Brain pericyte (primary cell): Measurements from ENCODE around the gene JAK1.
"Not testable (repeated sequence)": the region's sequence is repeated elsewhere in the genome, so short reads cannot be mapped to it uniquely, and the experiment has no call there.

Experiments used
- DNase-seq: peaks from one replicate; pipeline ENCODE4 v3.0.0-alpha.2; 2012; ENCODE audit warnings: low read depth, low spot score

The JAK1 gene

GRCh38 chr1:64966158-64966971 lies at the start of gene JAK1:
Gene JAK1 (minus strand): TSS chr1:64966549. CDS start chr1:64886264, 80,285 bp downstream.
- DNase-seq: no peak

GRCh38 chr1:65014321-65014720 lies 48.0 kb upstream of the JAK1 start:
- DNase-seq: no peak

- no peak for DNase-seq
These were observed 45.6 kb upstream of the JAK1 start for GRCh38 chr1:65011983-65012382.

DNA sequence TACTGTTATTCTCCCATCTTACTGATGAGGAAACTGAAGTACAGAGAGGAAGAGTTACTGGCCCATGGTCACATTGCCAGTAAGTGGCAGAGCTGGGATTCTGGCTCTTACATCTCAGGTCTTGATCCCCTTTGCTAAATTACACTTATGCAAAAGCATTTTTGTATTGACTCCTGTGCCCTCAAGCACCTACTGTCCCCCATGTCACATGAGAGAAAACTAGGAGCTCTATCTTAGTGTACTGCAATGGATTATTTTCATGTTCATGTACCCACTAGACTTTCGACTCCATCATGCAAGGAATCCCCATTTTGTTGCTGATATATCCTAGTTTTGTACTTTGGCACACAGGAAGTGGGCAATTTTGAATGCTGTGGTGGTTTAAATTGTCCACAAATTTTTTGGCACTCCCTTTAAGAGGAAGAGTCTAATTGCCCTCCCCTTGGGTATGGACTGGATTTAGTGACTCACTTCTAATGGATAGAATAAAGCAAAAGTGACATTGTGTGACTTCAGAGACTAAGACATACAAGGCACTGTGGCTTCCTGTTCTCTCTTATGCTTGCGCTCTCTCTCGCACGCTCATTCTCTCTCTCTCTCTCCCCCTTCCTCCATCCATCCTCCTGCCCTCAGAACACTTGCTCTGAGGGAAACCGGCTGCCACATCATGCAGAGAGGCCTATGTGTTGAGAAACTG lies 43.5 kb upstream of the JAK1 start:
- no peak for DNase-seq

DNA sequence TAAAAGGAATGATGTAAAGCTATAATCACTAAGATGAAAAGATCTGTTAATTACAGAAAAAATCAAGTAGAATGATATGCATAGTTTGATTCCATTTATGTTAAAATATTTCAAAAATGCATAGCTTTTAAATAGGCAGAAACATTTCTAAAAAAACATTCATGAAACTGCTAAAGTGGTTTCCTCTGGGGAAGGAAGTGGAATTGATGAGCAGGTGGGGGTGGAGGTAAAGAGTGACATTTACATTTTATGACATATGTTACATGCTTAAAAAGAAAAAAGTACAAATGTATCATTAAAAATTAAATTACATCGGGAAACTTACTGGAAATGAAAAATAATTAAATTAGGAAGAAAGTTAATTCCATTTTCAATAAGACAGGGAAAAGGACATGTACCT lies 42.8 kb upstream of the JAK1 start:
- no peak for DNase-seq

DNA sequence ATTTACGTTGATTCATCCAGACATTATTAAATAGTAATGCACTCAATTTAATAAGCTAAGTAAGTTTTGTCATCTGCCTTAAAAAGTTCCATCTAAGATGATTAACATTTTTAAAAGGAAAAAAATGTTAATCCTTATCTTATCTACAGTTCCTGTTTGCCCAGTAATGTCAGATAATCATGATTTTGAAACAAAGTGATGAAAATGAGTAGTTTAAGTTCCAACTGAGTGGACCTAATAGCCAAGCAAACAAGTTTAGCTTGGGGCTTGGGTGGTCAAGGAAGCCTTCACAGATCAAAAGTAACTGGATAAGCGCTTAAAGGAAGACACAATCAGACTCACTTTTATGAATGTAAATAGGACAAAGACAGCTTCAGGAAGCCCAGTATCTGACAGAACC lies 40.5 kb upstream of the JAK1 start:
- no peak for DNase-seq

- DNase-seq: no peak
These were observed 36.9 kb upstream of the JAK1 start for GRCh38 chr1:65003316-65003664.

- DNase-seq: no peak
These were observed 36.4 kb upstream of the JAK1 start for GRCh38 chr1:65002508-65003315.

- DNase-seq: no peak
These were observed 35.8 kb upstream of the JAK1 start for GRCh38 chr1:65002156-65002507.

DNA sequence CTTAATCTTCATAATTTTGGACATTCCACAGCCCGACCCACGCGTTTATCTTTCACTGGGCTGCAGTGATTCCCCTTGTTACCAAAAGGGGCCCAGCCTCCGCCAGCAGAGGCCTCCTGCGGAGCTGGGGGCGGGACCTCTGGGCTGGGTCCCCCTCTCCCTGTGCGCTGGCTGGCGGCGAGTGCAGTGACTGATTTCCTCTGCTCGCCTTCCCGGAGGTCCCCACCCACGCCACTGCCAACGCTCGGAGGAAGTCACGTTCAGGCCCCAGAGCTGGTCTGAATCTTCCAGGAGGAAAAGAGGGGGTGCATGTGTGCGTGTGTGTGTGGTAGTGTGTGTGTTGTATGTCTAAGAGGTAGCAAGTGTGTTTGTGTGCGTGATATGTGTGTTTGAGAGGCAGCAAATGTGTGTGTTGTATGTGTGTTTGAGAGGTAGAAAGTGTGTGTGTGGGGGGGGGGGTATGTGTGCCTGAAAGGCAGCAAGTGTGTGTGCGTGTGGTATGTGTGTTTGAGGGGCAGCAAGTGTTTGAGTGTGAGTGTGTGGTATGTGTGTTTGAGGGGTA lies 35.0 kb upstream of the JAK1 start:
- no peak for DNase-seq

DNA sequence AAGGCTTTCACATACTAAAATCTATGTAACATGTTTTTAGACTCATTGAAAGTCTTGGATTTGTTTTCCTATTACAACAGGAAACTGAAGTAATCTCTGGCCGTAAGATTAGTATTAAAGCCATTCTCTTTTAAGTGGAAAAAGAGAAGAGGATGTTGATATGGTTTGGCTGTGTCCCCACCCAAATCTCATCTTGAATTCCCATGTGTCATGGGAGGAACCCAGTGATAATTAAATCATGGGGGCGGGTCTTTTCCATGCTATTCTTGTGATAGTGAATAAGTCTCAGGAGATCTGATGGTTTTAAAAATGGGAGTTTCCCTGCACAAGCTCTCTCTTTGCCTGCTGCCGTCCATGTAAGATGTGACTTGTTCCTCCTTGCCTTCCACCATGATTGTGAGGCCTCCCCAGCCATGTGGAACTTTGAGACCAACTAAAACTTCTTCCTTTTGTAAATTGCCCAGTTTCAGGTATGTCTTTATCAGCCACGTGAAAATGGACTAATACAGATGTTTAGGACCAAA lies 32.1 kb upstream of the JAK1 start:
- not testable (repeated sequence) for DNase-seq

GRCh38 chr1:64996541-64997257 lies 30.4 kb upstream of the JAK1 start:
- no peak for DNase-seq

DNA sequence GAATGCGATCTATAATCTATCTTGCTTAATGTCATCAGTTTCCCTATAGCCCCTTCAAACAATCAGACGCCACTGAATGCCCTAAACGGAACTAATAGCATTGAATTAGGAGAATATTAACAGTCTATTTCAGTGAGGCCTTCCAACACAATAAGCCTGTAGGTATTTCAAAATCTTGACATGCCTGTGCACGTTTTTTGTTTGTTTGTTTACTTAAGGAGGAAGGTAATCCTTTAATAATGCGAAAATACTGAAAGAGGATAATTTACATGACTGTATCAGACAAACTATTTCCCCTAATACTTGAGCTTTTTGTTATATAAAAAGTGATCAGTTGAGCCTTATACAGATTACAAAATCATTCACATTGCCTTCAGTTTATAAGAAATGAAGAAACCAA lies 29.0 kb upstream of the JAK1 start:
- DNase-seq: no peak

DNA sequence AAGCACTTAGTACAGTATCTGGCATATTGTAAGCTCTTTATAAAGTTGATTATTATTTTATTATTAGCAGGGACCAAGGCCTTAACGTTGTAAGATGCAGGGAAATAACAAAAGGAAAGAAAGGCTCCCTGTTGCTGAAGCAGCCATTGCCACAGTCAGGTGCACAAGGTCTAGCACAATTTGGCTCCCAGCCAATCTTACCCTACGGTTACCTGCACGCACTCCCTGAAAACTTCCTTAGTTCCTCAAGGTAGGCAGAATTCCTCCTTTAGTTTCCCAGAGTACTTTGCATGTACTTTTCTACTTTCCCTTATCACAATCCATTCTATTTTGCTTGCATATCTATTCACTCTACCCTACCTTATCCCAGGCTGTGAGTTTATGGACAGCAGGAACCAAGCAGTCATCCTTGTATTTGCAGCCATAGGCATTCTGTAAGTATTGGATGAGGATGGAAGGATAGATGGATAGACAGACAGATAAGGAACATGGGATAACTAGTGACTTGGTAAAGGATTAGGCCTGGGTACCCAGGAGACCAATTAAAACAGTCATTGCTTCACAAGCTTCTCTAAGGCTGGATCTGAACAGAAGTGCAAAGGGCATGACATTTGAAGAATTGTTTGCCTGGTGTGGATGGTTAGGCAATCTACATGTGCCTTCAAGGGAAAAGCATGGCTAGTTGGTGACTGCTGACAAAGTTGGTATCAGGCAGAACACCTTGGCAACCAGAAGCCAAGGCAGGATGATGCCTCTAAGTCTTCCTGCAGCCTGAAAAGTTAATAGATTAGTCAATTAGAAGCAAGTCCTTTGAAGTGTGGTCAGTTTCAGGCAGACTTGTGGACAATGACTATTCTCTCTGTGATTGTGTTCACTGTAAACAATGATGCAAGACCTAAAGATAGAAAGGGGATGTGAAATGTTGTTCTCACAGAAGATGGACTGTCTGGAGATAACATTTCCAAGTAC lies 20.8 kb upstream of the JAK1 start:
- DNase-seq: no peak

DNA sequence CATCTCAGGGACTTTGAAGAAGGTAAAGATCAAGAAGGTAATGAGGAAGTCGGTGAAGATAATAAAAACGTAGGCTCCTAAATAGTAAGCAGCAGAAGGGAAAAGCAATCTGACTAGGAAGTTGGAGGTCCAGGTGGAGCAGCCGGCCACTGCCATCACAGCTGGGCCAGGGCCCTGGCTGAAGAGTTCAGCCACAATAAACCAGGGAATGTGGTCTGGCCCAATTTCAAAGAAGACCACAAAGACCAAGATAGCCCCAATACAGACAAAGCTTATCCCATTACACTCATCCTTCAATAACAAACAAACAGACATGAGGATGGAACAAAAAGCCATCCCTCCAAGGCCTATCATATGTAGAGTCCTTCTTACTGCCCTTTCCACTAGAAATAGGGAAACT lies 18.4 kb upstream of the JAK1 start:
- DNase-seq: no peak

DNA sequence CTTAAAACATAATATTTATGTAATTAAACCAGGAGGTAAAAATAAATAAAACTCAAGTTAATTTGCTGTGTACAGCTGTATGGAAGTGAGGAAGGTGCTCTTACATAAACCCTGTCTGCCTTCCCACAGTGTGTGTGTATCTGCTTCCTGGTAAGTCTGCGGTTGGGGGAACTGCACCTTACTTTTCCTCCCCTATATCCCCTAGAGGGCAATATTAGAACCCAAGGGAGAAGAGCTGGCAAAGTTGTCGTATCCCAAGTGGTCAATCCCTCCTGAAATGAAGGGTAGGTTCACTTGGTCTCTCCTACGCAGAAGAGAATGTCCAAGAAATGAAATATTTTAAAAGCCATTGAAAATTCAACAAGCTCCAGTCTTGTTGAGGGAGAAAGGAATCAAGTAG lies 17.8 kb upstream of the JAK1 start:
- no peak for DNase-seq

DNA sequence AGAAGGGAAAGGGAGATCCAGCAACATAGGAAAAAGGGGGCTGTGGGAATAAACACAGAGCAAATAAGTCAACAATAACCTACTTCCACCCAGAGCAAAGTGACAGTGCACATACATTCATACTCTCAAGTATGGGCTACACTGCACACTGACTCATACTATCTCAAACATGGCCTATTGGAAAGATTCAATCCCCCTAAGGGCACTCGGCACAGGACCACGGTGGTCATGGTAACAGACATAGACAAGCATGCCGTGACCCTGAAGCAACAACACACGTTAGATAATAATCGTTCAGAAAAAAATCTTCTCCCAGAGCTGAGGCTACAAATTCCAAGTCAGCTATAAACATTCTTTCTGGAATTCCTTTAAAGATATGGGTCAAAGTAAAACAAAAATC lies 16.8 kb upstream of the JAK1 start:
- DNase-seq: no peak

DNA sequence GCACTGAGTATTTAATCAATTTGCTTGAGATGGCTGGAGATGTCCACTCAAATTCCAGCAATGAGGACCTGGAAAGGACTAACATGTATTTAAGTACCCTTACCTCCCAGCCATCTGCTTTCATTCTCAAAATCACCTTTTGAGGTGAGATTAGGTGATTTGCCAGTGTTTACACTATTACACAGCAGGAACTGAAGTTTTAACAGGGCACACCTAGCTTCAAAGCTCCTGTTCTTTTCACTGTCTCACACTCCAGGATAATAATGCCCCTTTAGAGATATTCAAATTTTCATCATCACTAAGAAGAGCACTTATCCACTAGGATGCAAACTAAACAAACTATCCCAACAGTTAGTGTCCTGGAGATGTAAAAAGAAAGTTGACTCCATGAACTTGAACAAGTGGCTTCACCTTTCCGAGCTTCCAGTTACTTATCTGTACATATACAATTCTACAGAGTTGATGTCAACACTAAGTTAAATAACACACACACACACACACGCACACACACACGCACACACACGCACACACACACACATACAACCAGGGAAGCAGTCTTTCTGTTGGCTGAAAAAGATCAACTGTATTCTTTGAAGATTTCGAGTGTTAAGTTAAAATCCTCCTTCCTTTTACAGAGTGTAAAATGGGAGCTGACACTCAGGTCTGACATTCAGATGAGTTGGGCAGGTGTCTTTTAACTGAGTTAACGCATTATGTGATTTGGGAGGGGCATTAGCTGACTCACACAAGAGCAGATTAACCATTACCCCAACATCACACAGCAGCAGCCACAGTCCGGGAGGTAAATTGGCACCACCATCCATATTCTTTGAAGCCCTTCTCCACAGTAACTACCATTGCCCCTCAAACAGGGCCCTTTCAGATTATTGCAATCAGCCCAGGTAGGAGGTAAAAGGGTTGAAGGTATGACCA lies 15.5 kb upstream of the JAK1 start:
- no peak for DNase-seq
